ENCODE data around the gene SLC22A31. TPM values are rescaled to one million over a fixed set of nuclear protein-coding genes. Genes with fewer than 3 reads are reported as not detected.
A peak's percentile ranks its signal among the peaks of the same experiment; 100 is the strongest.

Gene SLC22A31
- total and polyA plus RNA-seq, 9 of the 15 experiments (the other 6 are each of a cell fraction or from before 2014, with no cell fraction given) = 0.29 to 2.2 (median 0.47) TPM; not detected in 3

DNA sequence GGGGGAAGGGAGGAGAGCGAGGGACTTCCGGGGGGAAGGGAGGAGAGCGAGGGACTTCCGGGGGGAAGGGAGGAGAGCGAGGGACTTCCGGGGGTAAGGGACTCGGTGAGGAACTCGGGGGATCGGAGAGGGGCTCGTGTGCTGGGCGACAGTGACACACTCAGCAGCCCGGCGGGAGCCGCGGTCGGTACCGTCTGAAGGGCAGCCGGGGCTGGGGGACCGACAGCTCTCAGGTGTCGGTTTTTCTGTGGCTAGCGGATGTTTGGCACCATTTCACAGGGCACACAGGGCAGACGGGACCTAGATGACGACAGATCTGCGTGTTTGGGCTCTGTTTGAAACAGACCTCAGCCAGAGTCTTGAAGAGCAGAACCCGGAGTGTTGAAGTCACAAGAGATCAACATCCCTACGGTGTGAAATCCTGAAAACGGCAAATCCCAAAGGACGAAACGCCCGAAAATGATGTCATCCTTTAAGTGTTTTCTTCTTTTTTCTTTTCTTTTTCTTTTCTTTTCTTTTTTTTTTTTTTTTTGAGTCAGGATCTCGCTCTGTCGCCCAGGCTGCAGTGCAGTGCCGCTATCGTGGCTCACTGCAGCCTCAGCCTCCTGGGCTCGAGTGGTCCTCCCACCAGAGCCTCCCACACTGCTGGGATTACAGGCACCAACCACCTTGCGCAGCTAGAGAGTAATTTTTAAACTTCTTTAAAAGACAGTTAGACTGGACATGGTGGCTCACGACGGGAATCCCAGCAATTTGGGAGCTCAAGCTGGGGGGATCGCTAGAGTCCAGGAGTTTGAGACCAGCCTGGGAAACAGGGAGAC is 41.1 kb upstream of the SLC22A31 start (continued):
- TF ChIP-seq, protein P1, sequence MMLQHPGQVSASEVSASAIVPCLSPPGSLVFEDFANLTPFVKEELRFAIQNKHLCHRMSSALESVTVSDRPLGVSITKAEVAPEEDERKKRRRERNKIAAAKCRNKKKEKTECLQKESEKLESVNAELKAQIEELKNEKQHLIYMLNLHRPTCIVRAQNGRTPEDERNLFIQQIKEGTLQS (IDR thresholded peaks at IDR 0.05) = peak; percentile 85
- TF ChIP-seq, protein P1 (CRISPR knock-in tag; conservative IDR thresholded peaks at IDR 0.05) = peak; percentile 65; the same call in 1 of the 2 replicates
- TF ChIP-seq, protein P2, sequence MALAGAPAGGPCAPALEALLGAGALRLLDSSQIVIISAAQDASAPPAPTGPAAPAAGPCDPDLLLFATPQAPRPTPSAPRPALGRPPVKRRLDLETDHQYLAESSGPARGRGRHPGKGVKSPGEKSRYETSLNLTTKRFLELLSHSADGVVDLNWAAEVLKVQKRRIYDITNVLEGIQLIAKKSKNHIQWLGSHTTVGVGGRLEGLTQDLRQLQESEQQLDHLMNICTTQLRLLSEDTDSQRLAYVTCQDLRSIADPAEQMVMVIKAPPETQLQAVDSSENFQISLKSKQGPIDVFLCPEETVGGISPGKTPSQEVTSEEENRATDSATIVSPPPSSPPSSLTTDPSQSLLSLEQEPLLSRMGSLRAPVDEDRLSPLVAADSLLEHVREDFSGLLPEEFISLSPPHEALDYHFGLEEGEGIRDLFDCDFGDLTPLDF (CRISPR knock-in tag; IDR thresholded peaks at IDR 0.05) = no peak
- TF ChIP-seq FOXJ2 (tag; IDR thresholded peaks at IDR 0.05) (peak; percentile 37; the same call in 1 of the 2 replicates), ELF1 (tag; IDR thresholded peaks at IDR 0.05) (peak; percentile 99), ZNF311 (CRISPR knock-in tag; IDR thresholded peaks at IDR 0.05) (no peak), KAT8 (IDR thresholded peaks at IDR 0.05; ENCODE audit: low read depth) (peak; percentile 58; the same call in 1 of the 2 replicates), ZNF639 (CRISPR knock-in tag; conservative IDR thresholded peaks at IDR 0.05 in 1 of 2, IDR thresholded peaks at IDR 0.05 in 1 of 2) (peak in 1 of 2 experiments; percentile 94; a peak in 2 of 4 replicates), MEIS2 (IDR thresholded peaks at IDR 0.05; ENCODE audit: partially characterized antibody) (peak; percentile 36)
- TF ChIP-seq, protein P3, sequence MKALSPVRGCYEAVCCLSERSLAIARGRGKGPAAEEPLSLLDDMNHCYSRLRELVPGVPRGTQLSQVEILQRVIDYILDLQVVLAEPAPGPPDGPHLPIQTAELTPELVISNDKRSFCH (CRISPR knock-in tag; IDR thresholded peaks at IDR 0.05) = no peak
- TF ChIP-seq, protein P3 (tag; IDR thresholded peaks at IDR 0.05) = peak; percentile 26; the same call in 1 of the 2 replicates
